ENCODE measurements around the gene GPM6B.

Gene GPM6B

DNA sequence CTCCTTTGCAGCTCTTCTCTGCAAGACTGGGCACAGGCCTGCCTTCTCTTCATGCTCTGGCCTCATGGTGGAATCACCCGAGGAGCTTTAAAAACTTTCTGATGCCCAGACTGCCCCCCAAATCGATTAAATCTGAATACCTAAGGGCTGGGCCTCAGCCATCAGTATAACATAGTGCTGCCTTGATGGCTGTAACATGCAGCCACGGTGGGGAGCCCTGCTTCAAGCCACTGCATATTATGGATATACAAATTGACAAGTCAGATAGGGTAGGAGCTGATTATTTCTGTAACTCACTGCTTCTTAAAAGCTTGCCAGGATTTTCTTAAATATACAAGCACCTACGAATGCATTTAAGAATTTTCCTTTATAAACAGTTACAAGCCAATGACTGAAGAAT is 40.5 kb downstream of the GPM6B start:
- no peak overlapping the region for H3K4me3 ChIP-seq (ENCODE audit: low read depth, low read length)
- no peak for DNase-seq (ENCODE audit: low read depth)
- TF ChIP-seq MYC (IDR thresholded peaks at IDR 0.05; ENCODE audit: low read depth, low read length) (no peak), POLR2A (IDR thresholded peaks at IDR 0.05; ENCODE audit: extremely low read depth, insufficient read length) (no peak), MAX (IDR thresholded peaks at IDR 0.05; ENCODE audit: low read depth, low read length) (no peak)
- TF ChIP-seq, protein P1, sequence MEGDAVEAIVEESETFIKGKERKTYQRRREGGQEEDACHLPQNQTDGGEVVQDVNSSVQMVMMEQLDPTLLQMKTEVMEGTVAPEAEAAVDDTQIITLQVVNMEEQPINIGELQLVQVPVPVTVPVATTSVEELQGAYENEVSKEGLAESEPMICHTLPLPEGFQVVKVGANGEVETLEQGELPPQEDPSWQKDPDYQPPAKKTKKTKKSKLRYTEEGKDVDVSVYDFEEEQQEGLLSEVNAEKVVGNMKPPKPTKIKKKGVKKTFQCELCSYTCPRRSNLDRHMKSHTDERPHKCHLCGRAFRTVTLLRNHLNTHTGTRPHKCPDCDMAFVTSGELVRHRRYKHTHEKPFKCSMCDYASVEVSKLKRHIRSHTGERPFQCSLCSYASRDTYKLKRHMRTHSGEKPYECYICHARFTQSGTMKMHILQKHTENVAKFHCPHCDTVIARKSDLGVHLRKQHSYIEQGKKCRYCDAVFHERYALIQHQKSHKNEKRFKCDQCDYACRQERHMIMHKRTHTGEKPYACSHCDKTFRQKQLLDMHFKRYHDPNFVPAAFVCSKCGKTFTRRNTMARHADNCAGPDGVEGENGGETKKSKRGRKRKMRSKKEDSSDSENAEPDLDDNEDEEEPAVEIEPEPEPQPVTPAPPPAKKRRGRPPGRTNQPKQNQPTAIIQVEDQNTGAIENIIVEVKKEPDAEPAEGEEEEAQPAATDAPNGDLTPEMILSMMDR (IDR thresholded peaks at IDR 0.05; ENCODE audit: low read depth, low read length): no peak

- TF ChIP-seq MAX (IDR thresholded peaks at IDR 0.05; ENCODE audit: low read depth, low read length): no peak
- TF ChIP-seq, protein P1 (IDR thresholded peaks at IDR 0.05; ENCODE audit: low read depth, low read length): no peak
- TF ChIP-seq POLR2A (IDR thresholded peaks at IDR 0.05; ENCODE audit: extremely low read depth, insufficient read length): no peak
- no peak for TF ChIP-seq MYC (IDR thresholded peaks at IDR 0.05; ENCODE audit: low read depth, low read length)
- no peak overlapping the region for H3K4me3 ChIP-seq (ENCODE audit: low read depth, low read length)
- no peak for DNase-seq (ENCODE audit: low read depth)
Observed at GRCh38 chrX:13775837-13776236, 41.1 kb downstream of the GPM6B start.

GRCh38 chrX:13774696-13775095 is 42.2 kb downstream of the GPM6B start:
- no peak for TF ChIP-seq POLR2A (IDR thresholded peaks at IDR 0.05; ENCODE audit: extremely low read depth, insufficient read length)
- TF ChIP-seq MAX (IDR thresholded peaks at IDR 0.05; ENCODE audit: low read depth, low read length): no peak
- TF ChIP-seq, protein P1 (IDR thresholded peaks at IDR 0.05; ENCODE audit: low read depth, low read length): no peak
- TF ChIP-seq MYC (IDR thresholded peaks at IDR 0.05; ENCODE audit: low read depth, low read length): no peak
- H3K4me3 ChIP-seq (ENCODE audit: low read depth, low read length): no peak overlapping the region
- no peak for DNase-seq (ENCODE audit: low read depth)

DNA sequence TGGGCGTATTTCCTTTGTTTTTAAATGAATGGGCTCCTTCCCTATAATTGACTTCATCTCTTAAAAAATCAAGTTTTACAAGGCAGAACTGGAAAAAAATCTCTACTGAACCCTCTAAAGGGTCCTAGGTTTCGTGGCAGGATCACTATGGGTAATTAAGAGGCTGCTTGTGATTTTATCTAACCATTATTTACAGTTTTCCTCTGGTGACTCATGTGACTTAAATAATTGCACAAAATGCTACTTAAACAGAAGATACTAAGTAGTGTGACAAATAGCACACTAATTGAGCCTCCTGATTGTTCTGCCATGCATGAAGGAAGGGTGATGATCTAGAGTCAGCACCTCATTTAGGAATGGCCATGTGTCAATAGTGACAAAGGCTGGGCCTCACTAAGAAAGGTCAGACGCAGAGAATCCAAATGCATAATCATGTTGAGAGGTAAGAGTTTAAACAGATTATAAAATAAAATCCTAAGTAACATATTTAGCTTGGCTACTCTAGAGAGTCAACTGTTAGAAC is 46.8 kb downstream of the GPM6B start:
- no peak overlapping the region for H3K4me3 ChIP-seq (ENCODE audit: low read depth, low read length)
- no peak for DNase-seq (ENCODE audit: low read depth)
- TF ChIP-seq POLR2A (IDR thresholded peaks at IDR 0.05; ENCODE audit: extremely low read depth, insufficient read length) (no peak), MYC (IDR thresholded peaks at IDR 0.05; ENCODE audit: low read depth, low read length) (no peak), MAX (IDR thresholded peaks at IDR 0.05; ENCODE audit: low read depth, low read length) (no peak)
- TF ChIP-seq, protein P1 (IDR thresholded peaks at IDR 0.05; ENCODE audit: low read depth, low read length): no peak

DNA sequence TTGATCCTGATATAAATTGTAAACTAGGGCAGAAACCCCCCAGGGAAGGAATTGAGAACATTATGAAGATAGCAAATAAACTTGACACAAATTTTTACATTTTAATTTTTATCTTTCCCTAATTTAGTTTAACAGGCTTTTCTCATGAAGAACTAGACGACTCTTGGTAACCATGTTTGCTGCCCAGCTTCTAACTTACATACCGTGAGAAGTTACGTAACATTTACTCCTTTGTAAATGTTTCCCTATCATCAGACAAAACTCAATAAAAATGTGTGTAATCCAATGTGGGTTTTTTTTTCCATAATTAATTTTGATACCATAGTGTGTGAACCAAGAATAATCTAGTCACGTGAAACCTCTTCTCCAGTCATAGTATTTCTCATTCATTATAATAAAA is 48.0 kb downstream of the GPM6B start:
- no peak for DNase-seq (ENCODE audit: low read depth)
- no peak for TF ChIP-seq POLR2A (IDR thresholded peaks at IDR 0.05; ENCODE audit: extremely low read depth, insufficient read length)
- TF ChIP-seq, protein P1 (IDR thresholded peaks at IDR 0.05; ENCODE audit: low read depth, low read length): no peak
- no peak for TF ChIP-seq MYC (IDR thresholded peaks at IDR 0.05; ENCODE audit: low read depth, low read length)
- TF ChIP-seq MAX (IDR thresholded peaks at IDR 0.05; ENCODE audit: low read depth, low read length): no peak
- no peak overlapping the region for H3K4me3 ChIP-seq (ENCODE audit: low read depth, low read length)

Measured in NB4 (cell line).